ENCODE results near the gene NUDT8.

NUDT8 gene

DNA sequence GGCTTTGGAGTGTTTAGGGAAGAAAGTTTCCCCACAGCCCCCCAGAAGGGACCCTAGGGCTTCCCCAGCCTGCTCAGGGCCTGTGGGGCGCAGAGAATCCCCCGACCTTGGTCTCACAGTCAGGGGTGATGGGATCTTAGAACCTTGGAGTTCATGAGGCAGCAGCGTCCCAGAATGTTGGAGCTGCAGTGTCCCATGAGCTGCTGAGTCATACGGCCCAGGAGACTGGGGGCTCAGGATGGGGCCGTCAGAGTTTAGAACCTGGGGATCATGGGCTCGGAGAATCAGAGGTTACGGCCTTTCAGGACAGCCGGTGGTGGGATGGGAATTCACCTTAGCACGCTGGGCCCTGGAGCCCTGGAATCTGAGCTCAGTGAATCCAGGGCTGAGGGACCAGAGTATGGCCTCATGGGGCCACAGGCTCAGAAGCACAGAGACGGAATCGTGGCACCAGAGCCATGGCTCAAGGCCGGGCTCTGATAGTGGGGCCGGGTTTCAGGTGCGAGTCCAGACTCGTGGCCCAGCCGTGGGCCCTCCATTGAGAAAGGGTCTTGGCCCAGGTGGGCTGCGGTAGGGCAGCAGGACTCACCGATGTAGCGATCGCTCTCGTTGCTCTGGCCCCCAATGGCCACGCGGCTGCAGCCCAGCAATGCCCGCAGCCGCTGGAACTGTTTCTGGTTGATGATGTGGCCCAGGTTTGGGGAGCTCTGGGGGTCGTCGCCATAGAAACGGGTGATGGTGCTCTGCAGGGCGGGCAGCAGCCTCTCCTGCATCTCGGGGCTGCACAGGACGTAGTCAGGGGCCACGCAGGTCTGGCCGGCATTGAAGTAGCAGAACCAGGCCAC is 35.2 kb upstream of the NUDT8 start:
- Histone ChIP-seq H3K4me3 (IDR thresholded peaks at IDR 0.05; ENCODE audit: insufficient read depth, low read depth, low read length) (no peak overlapping the region), H3K79me2 (ENCODE audit: insufficient read depth, low read depth) (no peaks in the 10 kb centered on the region), H3K4me1 (ENCODE audit: low read depth, poor library complexity, severe bottlenecking) (no peaks in the 10 kb centered on the region), H3K27ac (no peak overlapping the region), H4K20me1 (ENCODE audit: insufficient read depth) (no peaks in the 10 kb centered on the region), H2AFZ (ENCODE audit: low read depth) (no peak overlapping the region), H3K27me3 (ENCODE audit: insufficient read depth, low read depth) (peaks cover 2% of the 10 kb centered on the region; the same call in 1 of the 2 replicates), H3K9ac (no peak overlapping the region), H3K36me3 (ENCODE audit: insufficient read depth) (no peaks in the 10 kb centered on the region), H3K4me2 (no peak overlapping the region)
- TF ChIP-seq, protein P1, sequence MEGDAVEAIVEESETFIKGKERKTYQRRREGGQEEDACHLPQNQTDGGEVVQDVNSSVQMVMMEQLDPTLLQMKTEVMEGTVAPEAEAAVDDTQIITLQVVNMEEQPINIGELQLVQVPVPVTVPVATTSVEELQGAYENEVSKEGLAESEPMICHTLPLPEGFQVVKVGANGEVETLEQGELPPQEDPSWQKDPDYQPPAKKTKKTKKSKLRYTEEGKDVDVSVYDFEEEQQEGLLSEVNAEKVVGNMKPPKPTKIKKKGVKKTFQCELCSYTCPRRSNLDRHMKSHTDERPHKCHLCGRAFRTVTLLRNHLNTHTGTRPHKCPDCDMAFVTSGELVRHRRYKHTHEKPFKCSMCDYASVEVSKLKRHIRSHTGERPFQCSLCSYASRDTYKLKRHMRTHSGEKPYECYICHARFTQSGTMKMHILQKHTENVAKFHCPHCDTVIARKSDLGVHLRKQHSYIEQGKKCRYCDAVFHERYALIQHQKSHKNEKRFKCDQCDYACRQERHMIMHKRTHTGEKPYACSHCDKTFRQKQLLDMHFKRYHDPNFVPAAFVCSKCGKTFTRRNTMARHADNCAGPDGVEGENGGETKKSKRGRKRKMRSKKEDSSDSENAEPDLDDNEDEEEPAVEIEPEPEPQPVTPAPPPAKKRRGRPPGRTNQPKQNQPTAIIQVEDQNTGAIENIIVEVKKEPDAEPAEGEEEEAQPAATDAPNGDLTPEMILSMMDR (conservative IDR thresholded peaks at IDR 0.05; ENCODE audit: low read depth, low read length), result no peak

DNA sequence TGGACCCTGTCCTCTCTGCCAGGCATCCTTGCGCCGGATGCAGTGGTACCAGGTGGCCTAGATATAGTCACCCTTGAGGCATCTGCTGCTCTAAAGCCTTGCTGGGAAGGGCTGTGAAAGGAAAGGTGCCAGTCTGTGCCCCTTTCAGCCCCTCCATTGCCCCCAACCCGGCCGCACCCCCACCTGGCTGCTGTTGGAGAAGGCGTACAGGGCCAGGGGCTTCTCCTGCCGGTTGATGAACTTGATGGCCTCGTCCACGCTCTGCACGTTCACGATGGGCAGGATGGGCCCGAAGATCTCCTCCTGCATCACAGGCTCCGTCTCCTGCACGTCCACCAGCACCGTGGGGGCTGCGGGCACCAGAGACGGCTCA is 34.5 kb upstream of the NUDT8 start:
- no peaks in the 10 kb centered on the region for H3K79me2 ChIP-seq (ENCODE audit: insufficient read depth, low read depth)
- TF ChIP-seq, protein P1 (conservative IDR thresholded peaks at IDR 0.05; ENCODE audit: low read depth, low read length), result no peak

DNA sequence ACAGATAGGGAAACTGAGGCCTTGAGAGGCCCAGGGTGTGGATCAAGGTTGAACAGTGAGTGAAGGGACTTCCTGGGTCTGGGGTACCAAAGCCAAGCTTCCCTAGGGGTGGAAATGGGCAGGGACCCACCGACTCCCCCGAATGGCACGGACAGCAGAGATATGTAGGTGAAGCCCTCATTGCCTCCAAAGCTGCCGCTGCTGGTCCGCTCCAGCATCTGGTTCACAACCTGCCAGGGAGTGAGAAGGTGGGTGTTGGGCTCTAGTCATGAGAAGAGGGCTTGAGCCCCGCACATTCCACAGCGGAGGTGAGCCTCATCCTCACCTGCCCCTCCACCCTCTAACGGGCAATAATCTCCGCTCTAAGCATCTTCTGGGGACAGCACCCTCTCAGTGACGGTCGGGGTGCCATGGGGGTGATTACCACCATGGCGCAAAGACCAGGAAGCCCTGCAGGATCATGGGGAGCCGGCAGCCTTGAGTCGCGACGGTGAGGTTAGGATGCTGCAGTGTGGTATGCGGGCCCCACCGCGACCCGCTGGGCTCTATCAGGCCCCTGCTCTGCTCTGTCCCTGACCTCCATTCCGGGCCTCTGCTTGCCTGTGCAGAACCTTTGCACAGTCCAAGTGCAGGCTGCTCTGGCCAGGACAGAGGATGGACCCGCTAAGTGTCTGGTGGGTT is 33.9 kb upstream of the NUDT8 start:
- no peak overlapping the region for H3K4me3 ChIP-seq (IDR thresholded peaks at IDR 0.05; ENCODE audit: insufficient read depth, low read depth, low read length)
- H3K9ac ChIP-seq, result no peak overlapping the region
- no peak overlapping the region for H3K27ac ChIP-seq
- no peaks in the 10 kb centered on the region for H3K36me3 ChIP-seq (ENCODE audit: insufficient read depth)
- H3K4me2 ChIP-seq, result no peak overlapping the region
- peaks cover 8% of the 10 kb centered on the region for H3K4me1 ChIP-seq (ENCODE audit: low read depth, poor library complexity, severe bottlenecking)
- H4K20me1 ChIP-seq (ENCODE audit: insufficient read depth), result no peaks in the 10 kb centered on the region
- TF ChIP-seq, protein P1 (conservative IDR thresholded peaks at IDR 0.05; ENCODE audit: low read depth, low read length), result no peak
- peaks cover 2% of the 10 kb centered on the region; the same call in 1 of the 2 replicates for H3K27me3 ChIP-seq (ENCODE audit: insufficient read depth, low read depth)
- H3K79me2 ChIP-seq (ENCODE audit: insufficient read depth, low read depth), result no peaks in the 10 kb centered on the region
- H2AFZ ChIP-seq (ENCODE audit: low read depth), result no peak overlapping the region

More for the DNA sequence above, 34.5 kb upstream of the NUDT8 start:
- peaks cover 2% of the 10 kb centered on the region; the same call in 1 of the 2 replicates for H3K27me3 ChIP-seq (ENCODE audit: insufficient read depth, low read depth)
- no peak overlapping the region for H3K4me2 ChIP-seq
- H3K9ac ChIP-seq, result no peak overlapping the region
- H3K36me3 ChIP-seq (ENCODE audit: insufficient read depth), result no peaks in the 10 kb centered on the region
- H3K4me3 ChIP-seq (IDR thresholded peaks at IDR 0.05; ENCODE audit: insufficient read depth, low read depth, low read length), result no peak overlapping the region
- no peak overlapping the region for H3K27ac ChIP-seq
- no peak overlapping the region for H2AFZ ChIP-seq (ENCODE audit: low read depth)
- H3K4me1 ChIP-seq (ENCODE audit: low read depth, poor library complexity, severe bottlenecking), result peaks cover 3% of the 10 kb centered on the region
- H4K20me1 ChIP-seq (ENCODE audit: insufficient read depth), result no peaks in the 10 kb centered on the region

DNA sequence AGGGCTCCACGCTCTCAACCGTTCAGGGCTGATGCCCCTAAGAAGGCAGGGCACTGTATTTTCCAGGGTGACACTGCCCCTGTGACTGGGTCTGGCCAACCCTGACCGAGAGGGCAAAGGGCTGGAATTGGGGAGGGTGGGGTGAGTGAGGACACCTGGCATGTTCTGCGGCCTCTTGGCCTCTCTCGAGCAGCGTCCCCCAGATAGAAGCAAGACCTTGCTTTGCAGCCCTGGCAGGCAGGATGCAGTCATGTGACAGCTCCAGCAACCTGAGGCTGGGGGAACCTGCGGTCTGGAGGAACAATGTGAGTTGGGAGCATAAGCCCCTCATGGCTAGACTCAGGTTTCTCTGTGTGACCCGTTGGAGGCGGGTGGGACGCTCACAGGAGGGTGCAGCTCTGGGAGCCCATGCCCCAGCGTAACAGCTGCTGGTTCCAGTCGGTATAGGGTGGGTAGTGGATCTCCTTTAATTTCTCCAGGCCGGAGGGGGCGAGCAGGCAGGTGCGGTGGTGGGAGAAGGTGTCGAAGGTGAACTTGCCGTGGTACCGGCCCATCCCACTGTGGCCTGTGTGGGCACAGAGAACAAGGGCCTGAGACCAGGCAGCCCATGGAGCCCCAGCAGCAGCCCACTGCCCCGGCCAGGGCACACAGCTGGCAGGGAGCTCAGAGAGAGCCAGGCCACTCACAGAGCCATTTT is 33.2 kb upstream of the NUDT8 start:
- H3K9ac ChIP-seq, result no peak overlapping the region
- no peaks in the 10 kb centered on the region for H4K20me1 ChIP-seq (ENCODE audit: insufficient read depth)
- no peak overlapping the region for H3K4me2 ChIP-seq
- peaks cover 2% of the 10 kb centered on the region; the same call in 1 of the 2 replicates for H3K27me3 ChIP-seq (ENCODE audit: insufficient read depth, low read depth)
- H3K36me3 ChIP-seq (ENCODE audit: insufficient read depth), result no peaks in the 10 kb centered on the region
- peaks cover 10% of the 10 kb centered on the region for H3K4me1 ChIP-seq (ENCODE audit: low read depth, poor library complexity, severe bottlenecking)
- TF ChIP-seq, protein P1 (conservative IDR thresholded peaks at IDR 0.05; ENCODE audit: low read depth, low read length), result no peak
- no peaks in the 10 kb centered on the region for H3K79me2 ChIP-seq (ENCODE audit: insufficient read depth, low read depth)
- no peak overlapping the region for H3K4me3 ChIP-seq (IDR thresholded peaks at IDR 0.05; ENCODE audit: insufficient read depth, low read depth, low read length)
- H3K27ac ChIP-seq, result no peak overlapping the region
- no peak overlapping the region for H2AFZ ChIP-seq (ENCODE audit: low read depth)
